Right hindlimb (tissue), 1 donor: ENCODE results near the gene FAM83G.
"Not testable (repeated sequence)": the region's sequence is repeated elsewhere in the genome, so short reads cannot be mapped to it uniquely, and the experiment has no call there.

Source experiments
- DNase-seq: peaks from one replicate; pipeline ENCODE4 v3.0.0-alpha.2; 2018

The FAM83G gene

DNA sequence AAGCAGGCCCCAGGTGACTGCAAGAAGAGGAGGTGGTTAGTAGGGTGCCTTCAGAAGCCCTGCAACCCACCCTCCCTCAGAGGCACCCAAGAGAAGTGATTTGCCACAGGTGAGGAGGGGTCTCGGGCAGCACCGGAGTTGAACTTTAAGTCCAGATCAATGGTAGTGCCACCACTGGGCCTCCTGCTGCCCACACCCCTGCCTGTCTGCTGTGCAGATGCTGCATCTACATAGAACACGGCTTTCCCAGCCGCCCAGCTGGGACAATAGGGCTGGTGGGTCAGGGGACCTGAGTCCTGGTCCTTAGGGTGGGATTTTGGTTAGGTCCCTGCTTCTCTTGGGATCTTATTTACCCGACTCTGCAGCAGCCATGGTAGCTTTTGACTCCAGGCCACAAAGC, 17.6 kb upstream of the FAM83G start:
- no peak for DNase-seq

DNA sequence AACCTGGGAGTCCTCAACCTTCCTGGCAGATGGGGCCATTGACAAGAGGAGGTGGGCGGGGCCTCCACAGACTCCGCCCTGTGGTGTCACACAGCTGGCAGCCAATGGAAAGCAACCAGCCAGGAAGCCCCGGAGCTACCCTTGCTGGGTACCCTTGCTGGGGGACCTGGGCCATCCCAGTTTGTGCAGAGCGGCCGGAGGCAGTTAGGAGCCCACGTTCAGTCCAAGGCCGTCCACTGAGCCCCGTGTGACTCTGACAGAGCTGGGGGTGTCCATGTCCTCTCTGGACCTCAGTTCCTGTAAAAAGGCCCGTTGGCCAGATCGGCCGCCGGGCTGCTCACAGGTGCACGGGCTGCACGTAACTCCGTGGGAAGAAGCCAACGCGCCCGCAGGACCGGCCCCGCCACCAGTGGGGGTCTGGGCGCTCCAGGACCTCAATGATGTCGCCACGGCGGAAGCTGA, 17.1 kb upstream of the FAM83G start:
- DNase-seq: no peak

DNA sequence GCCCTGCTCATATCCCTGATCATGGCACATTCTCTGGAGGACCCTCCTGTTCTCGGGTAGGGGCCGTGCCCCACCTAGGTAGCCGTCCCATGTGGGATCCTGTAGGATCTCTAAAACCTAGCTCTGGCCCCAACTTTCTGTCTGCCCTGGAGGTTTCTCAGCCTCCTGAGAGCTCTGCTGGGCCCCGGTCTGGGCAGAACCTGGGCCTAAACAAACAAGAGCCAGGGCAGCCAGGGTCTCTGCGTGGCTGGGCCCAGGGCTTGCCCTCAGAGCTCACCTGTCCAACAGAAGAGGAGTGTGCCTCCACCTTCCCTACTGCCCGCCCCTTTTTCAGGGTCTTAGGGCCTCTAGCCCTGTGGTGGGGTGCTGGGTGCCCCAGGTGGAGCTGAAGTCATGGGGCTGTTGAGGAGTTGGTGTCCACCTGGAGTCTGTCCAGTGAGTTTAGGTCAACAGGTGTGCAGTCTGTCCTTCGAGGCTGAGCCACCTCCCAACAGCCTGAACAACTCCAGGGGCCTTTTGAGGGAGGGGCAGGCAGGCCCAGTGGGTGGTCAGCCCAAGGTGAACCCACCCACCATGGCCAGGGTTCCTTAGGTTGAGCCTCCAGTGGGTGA, 16.6 kb upstream of the FAM83G start:
- DNase-seq: not testable (repeated sequence)

DNA sequence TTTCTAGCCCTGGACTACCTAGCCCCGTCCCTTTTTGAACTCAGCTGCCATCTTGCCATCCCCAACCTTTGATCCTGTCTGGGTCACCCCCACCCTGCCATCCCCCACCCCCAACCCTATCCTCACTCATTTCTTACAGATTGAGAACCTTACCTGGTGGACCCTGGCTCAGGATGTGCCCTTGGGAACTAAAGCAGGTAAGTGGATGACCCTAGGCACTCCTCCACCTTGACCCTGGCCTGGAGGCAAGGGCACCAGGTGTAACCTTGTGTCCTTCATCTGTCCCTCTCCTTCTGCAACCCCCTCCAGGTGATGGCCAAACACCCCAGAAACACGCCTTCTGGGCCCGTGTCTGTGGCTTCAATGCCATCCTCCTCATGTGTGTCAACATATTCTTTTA, 15.5 kb upstream of the FAM83G start:
- DNase-seq: no peak

DNA sequence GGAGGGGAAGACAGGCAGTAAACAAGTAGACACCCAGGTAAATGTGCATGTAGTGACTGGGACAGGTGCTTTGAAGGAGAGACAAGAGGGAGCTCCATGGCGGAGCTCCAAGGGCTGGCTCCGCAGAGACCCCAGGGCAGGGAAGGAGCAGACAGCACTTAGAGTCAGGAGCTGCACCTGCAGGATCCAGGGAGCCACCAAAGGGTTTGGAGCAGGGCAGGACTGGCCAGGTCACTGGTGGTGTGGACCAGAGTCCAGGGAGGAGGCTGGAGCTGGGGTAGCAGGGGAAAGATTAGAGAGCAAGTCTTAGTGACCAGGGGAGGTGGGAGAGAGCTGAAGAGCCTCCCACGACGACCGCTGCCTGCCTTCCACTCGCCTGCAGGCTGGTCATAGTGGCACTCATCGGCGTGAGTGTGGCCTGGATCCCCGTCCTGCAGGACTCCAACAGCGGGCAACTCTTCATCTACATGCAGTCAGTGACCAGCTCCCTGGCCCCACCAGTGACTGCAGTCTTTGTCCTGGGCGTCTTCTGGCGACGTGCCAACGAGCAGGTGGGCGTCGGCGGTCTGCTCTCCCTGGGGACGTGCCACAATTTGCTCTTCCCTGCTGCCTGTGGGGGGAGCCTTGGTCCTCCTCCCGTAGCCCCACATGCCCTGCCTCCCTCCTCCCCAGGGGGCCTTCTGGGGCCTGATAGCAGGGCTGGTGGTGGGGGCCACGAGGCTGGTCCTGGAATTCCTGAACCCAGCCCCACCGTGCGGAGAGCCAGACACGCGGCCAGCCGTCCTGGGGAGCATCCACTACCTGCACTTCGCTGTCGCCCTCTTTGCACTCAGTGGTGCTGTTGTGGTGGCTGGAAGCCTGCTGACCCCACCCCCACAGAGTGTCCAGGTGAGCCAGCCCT, 14.7 kb upstream of the FAM83G start:
- no peak for DNase-seq

- DNase-seq: no peak
Measured at GRCh38 chr17:19018600-19018950, 14.0 kb upstream of the FAM83G start.

- no peak for DNase-seq
Measured at GRCh38 chr17:19017804-19018599, 13.4 kb upstream of the FAM83G start.

GRCh38 chr17:19017401-19017800, 12.8 kb upstream of the FAM83G start:
- DNase-seq: no peak

DNA sequence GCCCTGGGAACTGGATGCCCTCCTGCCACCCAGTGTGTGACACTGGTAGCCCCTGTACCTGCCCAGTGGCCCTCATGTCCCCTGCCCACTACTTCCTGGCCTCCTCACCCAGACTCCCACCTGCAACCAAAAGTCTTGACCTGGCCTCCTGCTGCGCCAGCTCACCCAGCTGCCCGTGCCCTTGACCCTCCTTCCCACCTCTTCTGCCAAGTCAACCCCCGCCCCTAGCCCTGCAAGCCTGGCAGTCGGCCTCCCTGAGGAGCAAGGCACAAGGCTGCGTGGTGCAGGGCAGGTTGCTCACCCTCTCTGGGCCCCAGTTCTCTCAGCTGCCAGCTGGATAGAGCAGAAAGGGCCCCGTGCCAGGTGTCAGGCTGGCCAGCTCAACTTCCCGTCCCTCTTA, 12.3 kb upstream of the FAM83G start:
- no peak for DNase-seq

- DNase-seq: no peak
Measured at GRCh38 chr17:19016297-19016696, 11.7 kb upstream of the FAM83G start.

- no peak for DNase-seq
Measured at GRCh38 chr17:19015428-19015827, 10.9 kb upstream of the FAM83G start.

GRCh38 chr17:19014628-19015215, 10.2 kb upstream of the FAM83G start:
- DNase-seq: no peak

- no peak for DNase-seq
Measured at GRCh38 chr17:19013806-19014627, 9.5 kb upstream of the FAM83G start.

- no peak for DNase-seq
Measured at GRCh38 chr17:19013226-19013625, 8.7 kb upstream of the FAM83G start.

DNA sequence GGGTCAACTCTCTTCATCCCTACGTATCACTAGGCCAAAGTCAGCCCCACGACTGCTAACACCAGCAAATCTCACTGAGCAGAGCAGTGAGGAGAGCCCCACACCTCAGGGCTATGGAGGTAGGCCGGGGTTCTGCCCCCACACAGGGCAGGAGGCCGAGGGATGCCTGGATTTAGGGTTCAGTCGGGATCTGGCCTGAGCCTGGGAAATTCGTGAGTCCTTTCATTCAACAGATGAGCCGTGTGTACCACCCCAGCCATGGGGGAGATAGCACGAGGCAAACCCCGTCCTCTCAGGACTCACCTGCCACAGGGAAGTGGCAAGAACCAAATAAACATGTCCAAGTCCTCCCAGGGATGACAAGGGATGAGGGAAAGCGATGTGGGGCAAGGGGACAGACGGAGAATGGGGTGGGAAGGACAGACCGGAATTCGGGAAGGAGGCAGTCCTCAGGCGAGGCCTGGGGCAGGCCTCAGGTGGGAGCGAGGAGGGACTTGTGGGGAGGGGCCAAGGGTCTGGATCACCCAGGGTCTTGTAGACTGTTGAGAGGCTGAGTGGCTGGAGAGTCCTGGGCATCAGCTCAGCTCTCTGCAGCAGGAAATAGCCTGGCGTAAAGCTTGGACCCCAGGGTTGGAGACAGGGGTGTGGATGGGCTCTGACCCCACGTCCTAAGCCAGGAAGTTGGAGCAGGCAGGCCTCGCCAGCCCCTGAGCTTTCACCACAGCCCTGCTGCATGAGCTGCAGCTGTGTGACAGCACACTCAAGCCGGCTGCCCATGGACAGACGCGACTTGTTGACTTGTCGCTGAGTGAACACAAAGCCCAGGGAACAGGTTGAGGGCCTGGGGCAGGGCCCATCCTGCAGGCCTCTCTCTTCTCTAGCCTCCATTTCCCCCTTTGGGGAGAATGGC, 7.9 kb upstream of the FAM83G start:
- no peak for DNase-seq

- no peak for DNase-seq
Measured at GRCh38 chr17:19011581-19011980, 7.0 kb upstream of the FAM83G start.

GRCh38 chr17:19010729-19011505, 6.4 kb upstream of the FAM83G start:
- no peak for DNase-seq

DNA sequence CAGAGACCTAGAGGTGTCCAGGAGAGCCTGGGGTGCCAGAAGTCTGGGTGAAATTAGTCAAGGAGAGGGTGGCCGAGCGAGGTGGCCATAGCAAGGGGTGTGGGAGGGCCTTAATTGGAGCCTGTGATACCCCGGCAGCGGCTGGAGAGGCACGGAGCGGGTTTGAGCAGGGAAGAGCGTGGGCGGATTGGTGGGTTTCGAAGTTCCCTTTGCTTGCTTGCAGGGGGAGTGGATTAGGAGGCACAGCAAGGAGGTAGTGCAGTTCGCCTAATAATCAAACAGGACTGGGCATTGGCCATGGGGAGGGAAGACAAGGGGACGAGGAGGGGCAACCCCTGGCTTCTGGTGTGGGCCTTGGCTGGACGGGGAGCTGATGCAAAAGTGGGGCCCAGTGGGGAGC, 5.4 kb upstream of the FAM83G start:
- no peak for DNase-seq

DNA sequence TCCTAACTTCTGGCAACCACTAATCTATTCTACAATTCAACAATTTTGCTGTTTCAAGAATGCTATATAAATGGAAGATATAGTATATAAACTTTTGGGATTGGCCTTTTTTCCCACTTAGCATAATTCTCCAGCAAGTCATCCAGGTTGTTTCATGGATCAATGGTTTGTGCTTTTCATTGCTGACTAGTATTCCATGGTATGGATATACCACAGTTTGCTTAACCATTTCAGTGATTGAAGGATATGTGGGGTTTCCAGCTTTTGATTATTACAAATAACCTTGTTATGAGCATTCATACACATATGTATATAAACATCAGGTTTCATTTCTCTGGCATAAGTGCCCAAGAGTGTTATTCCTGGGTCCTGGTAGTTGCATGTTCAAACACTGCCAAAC, 2.1 kb upstream of the FAM83G start:
- no peak for DNase-seq

DNA sequence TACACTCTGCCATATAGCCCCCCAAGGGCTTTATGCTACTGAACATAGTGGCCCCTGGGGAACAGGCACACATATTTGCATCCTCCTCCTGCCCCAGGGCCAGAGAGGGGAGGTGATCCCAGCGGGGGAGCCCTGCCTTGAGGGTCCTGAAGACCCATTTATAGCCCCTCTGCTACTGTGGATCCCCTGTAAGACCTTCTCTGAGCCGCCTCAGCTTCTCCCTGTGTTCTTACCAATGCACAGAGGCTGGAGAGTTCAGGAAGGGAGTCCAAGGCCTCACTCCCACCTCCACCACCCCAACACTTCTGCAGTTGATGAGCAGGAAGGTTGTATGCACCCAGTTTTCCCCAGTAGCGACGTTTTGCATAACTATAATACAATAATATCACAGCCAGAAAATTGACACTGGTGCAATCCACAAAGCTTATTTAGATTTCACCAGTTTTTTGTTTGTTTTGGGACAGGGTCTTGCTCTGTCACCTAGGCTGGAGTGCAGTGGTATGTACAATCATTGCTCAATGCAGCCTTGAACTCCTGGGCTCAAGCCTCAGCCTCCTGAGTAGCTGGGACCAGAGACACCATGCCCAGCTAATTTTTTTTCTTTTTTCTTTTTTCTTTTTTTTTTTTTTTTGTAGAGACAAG, 1.3 kb upstream of the FAM83G start:
- DNase-seq: no peak
